ENCODE results near the gene PDCD6IP.

DNA sequence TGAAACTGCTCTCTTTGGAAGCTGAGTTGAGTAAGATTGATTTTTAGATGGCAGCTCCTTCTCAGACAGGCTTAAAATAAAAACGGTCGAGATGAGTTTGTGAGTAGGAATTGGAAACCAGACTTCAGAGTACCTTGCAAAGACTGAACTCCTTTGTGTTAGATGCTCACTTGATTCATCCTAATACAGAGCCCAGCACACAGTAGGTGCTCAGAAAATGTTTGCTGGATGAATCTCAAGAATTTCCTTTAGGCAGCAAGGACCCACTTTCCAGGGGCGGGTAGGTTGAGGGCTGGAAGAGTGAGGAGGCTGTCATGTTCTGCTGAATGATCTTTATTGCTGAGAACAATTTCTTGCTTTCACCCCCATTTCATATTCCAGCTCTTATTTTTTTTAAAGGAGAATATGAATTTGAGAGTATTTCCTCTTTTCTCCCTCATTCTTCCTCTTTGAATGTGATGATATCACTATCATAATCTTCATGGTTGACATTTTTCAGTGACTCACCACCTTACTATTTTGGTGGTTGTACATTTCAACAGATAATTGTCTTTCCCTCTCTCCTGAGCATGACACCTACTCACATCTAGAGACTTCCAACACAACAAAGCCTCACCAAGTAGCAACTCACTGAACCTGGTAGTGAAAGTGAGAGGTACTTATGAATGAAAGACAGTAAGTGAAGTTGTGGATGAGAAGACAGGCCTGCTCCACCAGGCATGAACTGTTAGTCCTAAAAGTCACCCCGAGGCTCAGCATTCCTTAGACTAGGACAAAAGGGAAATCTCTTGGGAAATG, 113.3 kb downstream of the PDCD6IP start:
- TF ChIP-seq CTCF (IDR thresholded peaks at IDR 0.05) (no peak), POLR2A (IDR thresholded peaks at IDR 0.05) (no peak)
